GM21723 (cell line): ENCODE results near the gene TPTE2.
A peak's percentile ranks its signal among the peaks of the same experiment; 100 is the strongest.
"Not testable (repeated sequence)": the region's sequence is repeated elsewhere in the genome, so short reads cannot be mapped to it uniquely, and the experiment has no call there.

ENCODE experiments used
- ATAC-seq: cut with Tn5 transposase; IDR thresholded peaks from one replicate; pipeline ENCODE4 v1.9.1; 2021; ENCODE audit warnings: mild to moderate bottlenecking, moderate library complexity; ENCODE audit not compliant: unreplicated experiment

TPTE2 gene

DNA sequence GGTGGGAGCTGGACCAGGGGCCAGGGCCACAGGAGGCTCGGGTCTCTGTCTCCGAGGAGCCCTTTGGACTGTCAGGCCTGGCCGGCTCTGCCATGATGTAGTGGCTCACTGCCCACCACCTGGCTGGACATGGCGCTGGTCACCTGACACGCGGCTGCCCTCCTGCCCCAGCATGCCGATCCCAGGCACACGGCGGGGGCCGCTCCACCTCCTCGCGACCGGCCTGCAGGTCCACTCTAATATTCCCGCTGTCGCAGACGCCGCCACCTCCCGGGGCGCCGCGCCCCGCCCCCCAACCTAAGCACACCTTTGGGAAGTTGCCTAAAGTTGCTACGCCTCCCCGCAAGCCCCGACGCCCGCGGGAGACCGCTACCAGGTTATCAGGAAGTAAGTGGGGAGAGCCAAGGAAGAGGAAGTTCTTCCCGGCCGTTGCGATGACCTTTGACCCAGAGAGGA is at the start of gene TPTE2:
TPTE2 (minus strand) TSS at position 406 of the 456 bp plus-strand sequence. CDS start 58,298 bp downstream, outside the sequence.
- not testable (repeated sequence) for ATAC-seq

DNA sequence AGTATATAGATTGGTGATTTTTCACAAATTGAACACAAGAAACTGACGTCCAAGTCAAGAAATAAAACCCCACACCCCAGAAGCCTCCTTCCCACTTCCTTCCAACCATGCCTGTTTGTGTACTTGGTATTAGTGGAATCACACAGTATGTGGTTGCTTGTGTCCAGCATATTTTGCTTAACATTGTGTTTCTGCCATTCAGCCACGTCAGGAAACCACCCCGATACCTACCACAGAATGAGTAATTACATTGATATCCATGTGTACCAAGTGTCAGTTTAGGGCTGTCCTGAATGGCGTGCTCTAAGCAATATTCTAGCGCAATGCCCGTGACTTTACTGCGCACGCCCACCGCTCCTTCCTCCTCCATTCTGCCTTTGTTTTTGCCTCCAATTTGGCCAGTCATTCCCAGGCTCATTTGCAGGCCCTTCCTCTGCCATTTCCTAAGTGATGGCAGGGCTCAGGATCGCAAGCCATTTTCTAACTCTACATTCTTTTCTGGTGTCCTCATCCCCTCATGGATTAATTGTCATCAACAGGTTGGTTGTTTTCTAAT is 46.3 kb upstream of the TPTE2 start:
- no peak for ATAC-seq

DNA sequence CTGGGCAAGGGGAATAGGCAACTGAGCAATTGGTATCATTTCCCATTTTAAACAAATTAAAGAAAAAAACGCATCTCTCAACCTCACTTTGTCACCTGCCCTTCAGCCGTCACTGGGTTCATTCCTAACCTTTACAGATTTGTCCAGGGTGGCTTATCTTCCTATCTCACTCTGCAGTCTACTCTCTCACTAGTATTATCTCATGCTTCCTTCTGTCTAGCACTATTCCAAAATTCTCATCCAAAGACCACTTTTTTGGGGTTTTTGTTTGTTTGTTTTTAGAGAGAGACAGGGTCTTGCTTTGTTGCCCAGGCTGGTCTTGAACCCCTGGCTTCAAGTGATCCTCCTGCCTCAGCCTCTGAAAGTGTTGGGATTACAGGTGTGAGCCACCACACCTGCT is 45.4 kb upstream of the TPTE2 start:
- no peak for ATAC-seq

DNA sequence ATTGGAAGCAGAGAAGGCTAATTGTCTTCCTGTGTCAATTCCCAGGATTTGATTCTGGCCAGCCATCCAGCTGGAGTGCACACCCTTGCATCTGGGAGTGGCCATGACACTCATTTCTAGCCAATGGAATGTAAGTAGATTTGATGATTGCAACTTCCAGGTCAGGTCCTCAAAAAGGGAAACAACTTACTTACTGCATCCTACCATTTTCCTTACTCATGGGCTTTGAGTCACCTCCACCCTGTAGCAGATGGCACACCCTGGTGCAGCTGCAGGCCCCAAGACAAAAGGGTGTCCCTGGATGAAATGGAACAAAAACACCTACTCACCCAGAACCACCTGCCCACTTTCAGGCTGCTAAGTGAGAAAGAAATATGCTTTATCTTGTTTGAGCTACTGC is 44.8 kb upstream of the TPTE2 start:
- no peak for ATAC-seq

DNA sequence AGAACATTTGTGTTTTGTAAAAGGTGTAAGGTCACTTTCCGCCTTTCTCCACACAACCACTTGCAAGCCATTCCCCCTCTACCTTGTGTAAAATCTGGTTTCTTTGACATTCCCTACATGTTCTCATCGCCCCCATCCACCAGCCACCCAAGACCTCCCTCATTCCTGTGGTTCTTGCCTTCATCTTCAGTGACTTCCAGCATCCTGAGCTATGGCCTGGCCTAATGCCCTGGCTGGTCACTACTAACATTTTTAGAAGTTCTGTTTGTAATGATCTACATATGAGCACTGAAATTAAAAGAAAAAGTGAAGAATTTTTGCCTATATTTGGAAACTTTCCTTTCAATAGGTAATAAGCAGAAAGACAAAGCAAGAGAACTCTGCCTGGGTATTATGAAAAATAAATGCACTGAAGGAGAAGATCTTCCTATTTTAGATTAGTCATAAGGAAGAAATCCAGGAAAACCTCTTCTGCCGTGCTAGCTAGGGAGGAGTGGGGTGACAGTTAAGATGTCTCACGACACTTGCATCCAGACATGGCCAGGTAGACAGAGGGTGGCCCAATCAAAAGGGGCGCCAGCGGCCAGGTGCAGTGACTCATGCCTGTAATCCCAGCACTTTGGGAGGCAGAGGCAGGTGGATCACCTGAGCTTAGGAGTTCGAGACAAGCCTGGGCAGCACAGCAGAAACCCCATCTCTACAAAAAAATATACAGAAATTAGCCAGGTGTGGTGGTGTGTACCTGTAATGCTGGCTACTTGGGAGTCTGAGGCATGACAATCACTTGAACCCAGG is 44.0 kb upstream of the TPTE2 start:
- ATAC-seq: no peak

DNA sequence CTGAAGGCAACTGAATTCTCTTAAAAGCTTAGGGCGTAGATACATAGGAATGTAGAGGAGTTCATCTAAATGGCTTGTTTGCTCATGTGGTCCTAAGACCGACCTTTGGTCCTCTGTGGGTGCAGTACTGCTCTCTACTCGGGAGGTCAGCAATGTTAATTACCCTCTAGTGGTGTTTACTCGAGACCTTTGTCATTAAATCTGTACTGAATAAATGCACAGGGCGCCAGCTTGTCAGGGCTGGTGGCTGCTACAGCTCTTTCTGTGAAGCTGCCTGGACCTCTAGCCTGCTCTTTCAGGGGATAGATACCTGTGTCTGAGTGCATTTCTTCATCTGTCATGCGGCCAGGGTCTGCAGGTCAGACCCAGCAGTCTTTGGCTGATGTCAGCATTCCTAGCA is 43.0 kb upstream of the TPTE2 start:
- no peak for ATAC-seq

DNA sequence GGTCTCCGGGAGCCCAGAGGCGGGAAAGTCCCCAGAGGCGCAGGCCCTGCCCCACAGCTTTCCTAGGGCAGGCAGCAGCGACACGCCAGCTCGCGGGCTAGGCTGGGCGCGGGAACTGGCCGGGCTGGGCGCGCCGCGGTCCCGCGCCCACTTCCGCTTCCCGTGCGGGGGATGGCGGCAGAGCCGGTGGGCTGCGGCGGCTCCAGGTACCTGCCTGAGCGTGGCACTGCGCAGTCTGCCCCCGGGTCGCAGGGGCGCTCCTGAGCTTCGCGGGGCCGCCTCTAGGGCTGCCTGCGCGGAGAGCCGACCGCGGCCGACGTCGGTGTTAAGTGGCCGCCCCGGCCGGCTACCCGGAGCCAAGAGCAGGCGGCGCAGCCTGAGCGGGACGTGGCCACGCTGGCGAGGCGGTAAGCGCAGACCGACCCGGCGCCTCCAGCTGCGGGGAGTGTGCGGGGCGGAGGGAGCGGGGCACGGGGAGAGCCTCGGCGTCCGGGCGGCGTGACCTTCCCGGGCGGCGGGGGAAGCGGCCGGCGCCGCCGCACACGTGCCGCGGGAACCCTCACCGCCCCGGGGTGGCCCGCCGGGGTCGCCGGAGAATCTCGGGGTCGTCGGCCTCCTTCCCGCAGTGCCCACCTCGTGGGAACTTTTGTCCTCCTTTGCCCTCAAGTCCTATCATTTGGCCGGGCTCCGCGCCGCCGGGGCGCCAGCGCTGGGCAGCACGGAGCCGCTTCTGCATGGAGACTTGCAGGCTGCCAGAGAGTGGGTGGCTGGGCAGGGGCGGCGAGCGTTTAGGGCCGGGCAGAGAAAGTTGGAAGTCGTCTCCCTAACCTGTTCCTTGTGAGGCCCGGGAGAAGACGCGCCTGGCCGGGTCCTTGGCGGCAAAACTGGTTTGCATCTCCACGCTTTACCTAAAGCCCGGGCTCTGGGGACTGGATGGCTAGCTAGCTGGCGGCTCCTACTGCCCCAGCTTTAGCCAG is 40.7 kb upstream of the TPTE2 start:
- ATAC-seq: peak; percentile 81

DNA sequence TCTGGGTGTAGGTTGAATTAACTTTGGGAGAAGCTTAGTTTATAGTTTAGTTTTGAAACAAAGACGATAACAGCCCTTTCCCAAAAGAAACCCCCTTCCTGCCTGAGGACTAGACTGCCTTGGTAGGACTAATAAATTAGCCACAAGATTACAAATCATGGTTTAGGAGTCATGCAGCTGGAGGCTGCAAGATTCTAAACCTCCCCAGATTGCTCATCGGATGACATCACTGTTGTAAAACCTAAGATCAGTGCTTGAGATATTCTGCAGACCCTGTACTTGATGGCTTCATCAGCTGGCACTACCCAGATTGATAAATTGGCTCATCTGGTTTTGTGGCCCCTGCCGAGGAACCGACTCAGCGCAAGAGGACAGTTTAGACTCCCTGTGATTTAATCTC is 36.2 kb upstream of the TPTE2 start:
- ATAC-seq: no peak

DNA sequence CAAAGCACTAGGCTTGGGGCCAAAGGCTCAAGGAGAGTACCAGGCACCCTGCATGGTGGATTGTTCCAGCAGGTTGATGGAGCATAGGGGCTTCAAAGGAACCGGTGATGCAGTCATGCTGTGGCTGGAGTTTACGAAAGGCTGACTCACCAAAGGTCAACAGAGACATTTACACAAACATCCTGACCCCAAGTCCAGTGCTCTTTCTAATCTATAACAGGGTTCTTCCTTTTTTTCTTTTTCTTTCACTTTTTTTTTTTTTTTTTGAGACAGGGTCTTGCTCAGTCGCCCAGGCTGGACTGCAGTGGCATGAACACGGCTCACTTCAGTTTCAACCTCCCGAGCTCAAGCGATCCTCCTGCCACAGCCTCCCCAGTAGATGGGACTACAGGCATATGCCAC is 35.6 kb upstream of the TPTE2 start:
- no peak for ATAC-seq

DNA sequence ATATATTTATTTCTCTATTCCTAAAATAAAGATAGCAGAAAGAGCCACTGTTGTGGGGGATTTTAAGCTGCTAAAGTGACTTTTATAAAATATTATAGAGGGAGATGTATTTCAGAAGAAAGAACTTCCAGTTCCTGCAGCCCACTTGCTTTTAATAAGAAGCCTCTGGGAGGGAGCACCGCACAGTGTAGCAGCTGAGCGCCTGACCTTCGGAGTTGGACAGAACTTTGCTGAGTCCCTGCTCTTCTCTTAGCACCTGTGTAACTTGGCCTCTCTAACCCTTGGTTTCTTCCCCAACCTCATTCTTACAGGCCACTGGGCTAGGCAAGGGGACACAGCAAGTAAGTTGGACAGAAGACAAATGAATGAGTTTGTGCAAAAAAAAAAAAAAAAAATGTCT is 34.8 kb upstream of the TPTE2 start:
- ATAC-seq: no peak

DNA sequence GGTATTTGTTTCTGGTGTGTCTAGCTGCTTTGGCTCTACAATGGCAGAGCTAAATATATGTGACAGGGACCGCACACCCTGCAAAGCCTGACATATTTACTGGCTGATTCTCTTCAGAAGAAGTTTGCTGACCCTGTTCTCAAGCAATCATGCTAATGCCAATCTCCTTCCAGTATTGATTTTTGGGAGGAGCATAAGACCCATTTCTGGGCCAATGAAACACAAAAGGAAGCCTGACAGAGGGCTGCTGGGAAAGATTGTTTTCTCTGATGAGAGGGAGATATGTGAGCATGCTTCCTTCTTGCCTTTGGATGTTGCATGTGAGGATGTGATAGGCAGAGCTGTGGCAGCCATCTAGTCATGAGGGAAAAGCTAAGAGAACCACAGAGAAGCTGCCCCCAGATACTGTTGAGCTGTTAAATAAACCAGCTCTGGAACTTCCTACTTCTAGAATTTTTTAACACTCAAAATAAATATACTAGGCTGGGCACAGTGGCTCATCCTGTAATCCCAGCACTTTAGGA is 31.4 kb upstream of the TPTE2 start:
- no peak for ATAC-seq

DNA sequence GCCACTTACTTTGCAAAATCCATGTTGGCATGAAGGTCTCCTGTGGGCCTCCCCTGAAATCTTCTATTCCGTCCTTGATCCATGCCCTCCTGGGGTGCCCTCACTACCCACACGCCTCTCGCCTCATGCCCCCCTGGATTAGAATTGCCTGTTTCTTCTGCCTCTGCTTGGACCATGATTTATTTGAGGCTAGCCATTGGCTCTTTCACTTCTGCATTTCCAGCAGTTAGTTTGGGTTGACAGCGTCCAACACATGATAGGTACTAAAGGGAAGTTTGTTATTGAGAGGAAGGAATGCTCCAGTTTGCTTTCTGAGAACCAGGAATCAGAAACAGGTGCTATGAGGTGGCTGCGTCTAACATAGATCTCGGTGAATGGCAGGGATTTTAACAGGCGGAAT is 30.5 kb upstream of the TPTE2 start:
- no peak for ATAC-seq

DNA sequence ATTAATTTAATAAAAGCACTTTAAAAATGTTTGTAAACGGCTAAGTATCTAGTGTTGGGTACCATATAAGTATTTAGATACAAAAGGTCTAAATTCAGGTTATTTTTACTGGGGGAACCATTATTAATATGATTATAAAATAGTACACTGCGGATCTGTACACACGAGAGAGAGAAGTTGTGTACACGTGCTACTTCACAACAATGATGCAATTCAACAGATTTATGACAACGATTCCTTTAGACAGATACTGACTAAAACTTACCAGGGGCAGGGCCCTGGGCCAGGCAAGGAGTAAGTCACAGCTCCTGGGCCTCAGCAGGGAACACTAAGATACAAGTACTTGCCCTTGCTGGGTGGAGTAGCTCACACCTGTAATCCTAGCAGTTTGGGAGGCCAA is 29.1 kb upstream of the TPTE2 start:
- ATAC-seq: no peak

DNA sequence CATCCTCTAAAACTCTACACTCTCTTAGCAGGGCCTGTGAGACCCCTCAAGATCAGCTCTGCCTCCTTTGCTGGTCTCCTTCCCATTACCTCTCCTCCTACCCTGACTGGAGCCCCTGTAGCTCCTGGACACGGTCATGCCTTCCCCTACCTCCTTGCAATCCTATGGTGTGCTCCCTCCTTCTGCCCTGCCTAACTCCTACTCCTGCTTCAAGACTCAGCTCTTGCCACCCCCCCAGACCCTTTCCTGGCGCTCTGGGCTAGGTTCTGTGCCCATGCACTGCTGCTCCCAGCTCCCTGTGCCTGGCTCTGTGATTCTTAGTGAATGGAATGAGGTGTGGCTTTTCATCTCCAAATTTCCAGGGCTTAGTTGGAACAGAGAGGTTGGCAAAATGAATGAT is 28.0 kb upstream of the TPTE2 start:
- ATAC-seq: no peak

DNA sequence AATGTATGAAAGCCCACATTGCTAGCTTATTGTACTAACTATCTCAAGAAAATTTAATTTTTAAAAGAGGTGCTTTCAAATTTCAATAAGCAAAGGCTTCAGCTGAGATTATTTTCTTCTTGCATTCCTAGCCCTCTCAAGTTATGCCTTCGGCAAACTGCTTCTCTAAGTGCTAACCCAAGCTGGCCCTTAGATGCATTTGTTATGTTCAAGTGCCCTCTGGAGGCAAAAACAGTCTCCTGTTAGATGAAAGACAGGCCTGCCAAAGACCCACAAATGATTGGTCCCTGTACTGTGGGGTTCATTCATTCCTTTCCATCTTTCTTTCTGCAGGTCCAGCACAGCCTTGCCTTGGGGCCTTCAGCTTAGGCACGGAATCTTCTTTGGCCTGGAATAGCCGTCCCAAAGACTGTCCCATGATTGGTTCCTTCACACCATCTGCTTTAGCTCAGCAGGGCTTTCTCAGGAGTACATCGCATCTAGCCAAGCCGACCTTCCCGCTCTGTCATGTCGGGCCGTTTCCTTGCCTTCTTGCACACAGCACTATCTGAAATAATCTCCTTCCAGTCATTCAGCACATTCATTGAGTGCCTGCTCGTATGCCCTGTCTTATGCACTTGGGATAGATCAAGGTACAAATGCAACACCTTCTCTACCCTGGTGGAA is 26.4 kb upstream of the TPTE2 start:
- ATAC-seq: peak; percentile 78

DNA sequence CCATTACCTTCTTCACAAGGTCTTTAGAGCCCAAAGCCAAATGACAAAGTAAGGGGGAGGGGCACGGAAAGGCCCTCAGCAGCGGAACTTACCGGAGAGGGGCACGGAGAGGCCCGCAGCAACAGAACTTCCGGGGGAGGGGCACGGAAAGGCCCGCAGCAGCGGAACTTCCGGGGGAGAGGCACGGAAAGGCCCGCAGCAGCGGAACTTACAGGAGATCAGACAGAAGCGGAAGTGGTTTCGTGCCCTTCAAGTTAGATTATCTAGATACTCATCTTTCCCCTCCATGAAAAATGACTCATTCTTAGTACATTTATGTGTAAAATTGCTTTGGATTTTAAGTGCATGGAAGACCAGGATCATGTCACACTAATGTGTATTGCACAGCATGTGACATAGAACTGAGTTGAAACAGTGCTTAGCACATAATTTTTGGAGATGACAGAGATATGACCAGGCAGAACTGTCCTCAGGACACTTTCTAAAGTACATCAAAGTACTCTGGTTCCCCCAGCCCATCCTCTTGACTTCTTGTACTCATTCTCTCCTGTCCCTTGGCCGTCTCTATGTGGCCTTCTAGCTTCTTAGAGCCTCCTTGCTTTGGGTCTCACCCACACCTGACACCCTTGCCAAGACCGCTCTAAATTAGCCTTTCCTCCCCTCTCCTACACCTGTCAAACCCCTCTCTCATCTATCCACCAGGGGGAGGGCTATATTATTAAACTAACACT is 25.7 kb upstream of the TPTE2 start:
- peak; percentile 77 for ATAC-seq

DNA sequence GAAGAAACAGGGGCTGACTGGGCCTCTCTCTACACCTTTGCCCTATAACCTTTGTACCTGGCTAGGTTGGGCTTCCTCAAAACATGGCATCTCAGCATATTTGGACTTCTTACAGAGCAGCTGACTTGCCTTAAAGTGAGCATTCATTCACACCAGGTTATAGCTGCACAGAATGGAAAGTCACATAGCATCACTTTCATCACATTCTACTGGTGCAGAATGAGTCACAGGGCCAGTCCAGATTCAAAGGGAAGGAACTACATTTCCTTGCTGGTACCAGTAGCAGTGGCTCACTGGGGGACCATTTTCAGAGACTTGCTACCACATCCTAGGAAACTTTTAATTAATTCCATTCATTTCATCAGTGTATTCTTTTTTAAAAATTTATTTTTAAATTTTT is 20.3 kb upstream of the TPTE2 start:
- ATAC-seq: no peak

DNA sequence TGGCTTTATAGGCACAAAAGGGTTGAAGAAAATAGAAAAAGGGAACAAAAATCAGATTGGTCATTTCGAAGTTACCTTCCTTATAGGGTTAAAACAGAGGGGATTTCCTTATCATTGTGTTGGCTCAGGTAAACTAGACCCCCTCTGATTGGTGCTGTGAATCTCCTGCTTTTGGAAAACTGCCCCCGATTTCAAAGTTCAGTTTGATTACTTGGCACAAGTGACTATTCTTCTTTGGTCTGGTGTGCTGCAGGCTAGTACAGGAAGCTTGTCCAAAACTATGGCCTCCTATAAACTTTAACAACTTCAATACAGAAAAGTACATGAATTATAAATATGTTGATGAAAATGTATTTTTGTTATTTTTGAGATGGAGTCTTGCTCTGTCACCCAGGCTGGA is 13.9 kb upstream of the TPTE2 start:
- no peak for ATAC-seq

DNA sequence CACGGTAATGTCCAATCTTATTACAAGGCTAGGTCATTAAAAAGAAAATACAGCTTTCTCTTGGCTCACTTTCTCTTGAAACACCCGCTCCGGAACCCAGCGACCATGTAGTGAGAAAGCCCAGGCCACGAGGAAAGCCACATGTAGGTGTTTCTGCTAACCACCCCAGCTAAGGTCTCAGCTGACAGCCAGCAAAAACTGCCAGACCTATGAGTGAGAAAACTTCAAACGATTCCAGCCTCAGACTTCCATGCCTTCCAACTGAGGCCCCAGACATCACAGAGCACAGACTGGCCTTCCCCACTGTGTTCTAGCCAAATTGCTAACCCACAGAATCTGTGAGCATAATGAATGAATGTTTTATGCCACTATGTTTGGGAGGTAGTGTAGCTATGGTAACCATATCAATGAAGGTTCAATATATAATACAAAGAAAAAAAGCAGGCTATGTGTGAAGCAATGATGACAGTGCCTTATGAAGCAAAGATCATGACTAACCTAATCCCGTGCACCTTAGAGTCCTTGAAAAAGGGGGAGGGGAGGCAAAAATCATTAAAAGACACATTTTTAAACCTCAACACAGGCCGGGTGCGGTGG is 11.9 kb upstream of the TPTE2 start:
- no peak for ATAC-seq

DNA sequence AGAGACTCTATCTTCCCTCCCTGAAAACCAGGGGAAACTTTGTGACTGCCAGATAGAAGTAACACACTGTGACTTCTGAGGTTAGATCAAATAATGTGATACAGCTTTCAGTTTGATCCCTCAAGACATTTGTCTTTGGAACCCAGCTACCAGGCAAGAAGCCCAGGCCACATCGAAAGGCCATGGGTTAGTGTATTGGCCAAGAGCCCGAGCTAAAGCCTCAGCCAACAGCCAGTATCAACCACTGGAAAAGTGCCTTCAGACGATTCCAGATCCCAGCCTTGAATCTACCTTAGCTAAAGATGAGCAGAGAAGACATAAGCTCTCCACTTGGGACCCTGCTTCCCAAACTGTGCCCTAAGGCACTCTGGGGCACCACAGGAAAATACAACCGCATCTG is 10.9 kb upstream of the TPTE2 start:
- ATAC-seq: no peak
